IMR-90 (cell line): ENCODE data around the gene MYEOV. TPM values are rescaled to one million over a fixed set of nuclear protein-coding genes. Genes with fewer than 3 reads are reported as not detected.

Experiments used
- ATAC-seq: fragments of 200-7000 bp; cut with Tn5 transposase; 2 replicates; pipeline ENCODE4 v1.9.1; 2020; ENCODE audit warnings: low read depth, mild to moderate bottlenecking, moderate library complexity
- BruUV-seq: library from RNA; stranded (reverse); fragments of 400-500 nt; replicated peaks from 2 replicates; lab custom pipeline; 2021; lab: Mats Ljungman, UMichigan
- CTCF ChIA-PET: fragments of 300-600 bp; formaldehyde crosslinking; extraction: SDS; loops from one replicate; lab custom pipeline; 2021; ENCODE audit warnings: antibody characterized with exemption; lab: Yijun Ruan, JAX
- POLR2A ChIA-PET: fragments of 300-600 bp; sonication (Branson Sonifier 250); formaldehyde crosslinking; loops from one replicate; lab custom pipeline; 2022; ENCODE audit warnings: antibody characterized with exemption; ENCODE audit not compliant: unreplicated experiment; lab: Charles Lee
- DNase-seq: peaks from one replicate; pipeline ENCODE4 v3.0.0; 2013
- H2AFZ ChIP-seq: replicated peaks from 2 replicates; pipeline ENCODE3; 2013; ENCODE audit warnings: low read length, mild to moderate bottlenecking; ENCODE audit not compliant: poor library complexity
- H2AK5ac ChIP-seq: 2 replicates; pipeline ENCODE4 v1.6.1; 2013; ENCODE audit warnings: low read depth, low read length, inconsistent platforms
- H2AK9ac ChIP-seq: replicated peaks from 2 replicates; pipeline ENCODE3; 2013; ENCODE audit warnings: mild to moderate bottlenecking, low read depth, low read length, moderate library complexity; ENCODE audit not compliant: poor library complexity
- H2BK120ac ChIP-seq: 2 replicates; pipeline ENCODE4 v1.6.1; 2013; ENCODE audit warnings: low read depth, low read length, inconsistent platforms
- H2BK15ac ChIP-seq: 3 replicates; pipeline ENCODE4 v1.6.1; 2013; ENCODE audit warnings: low read depth, low read length, inconsistent platforms
- H2BK20ac ChIP-seq: 2 replicates; pipeline ENCODE4 v1.6.1; 2013; ENCODE audit warnings: low read depth, mild to moderate bottlenecking, inconsistent platforms, low read length, moderate library complexity
- H2BK5ac ChIP-seq: 2 replicates; pipeline ENCODE4 v1.6.1; 2013; ENCODE audit warnings: mild to moderate bottlenecking, low read depth, low read length, inconsistent platforms; ENCODE audit not compliant: poor library complexity, severe bottlenecking
- H3K14ac ChIP-seq: replicated peaks from 2 replicates; pipeline ENCODE4 v1.6.1; 2013; ENCODE audit warnings: low read depth, low read length, inconsistent platforms
- H3K18ac ChIP-seq: 2 replicates; pipeline ENCODE4 v1.6.1; 2013; ENCODE audit warnings: low read depth, low read length, control low read depth
- H3K23ac ChIP-seq: 2 replicates; pipeline ENCODE4 v1.6.1; 2013; ENCODE audit warnings: low read depth, low read length, inconsistent platforms
- H3K27ac ChIP-seq: 2 replicates; pipeline ENCODE4 v1.5.1; 2013; ENCODE audit warnings: mild to moderate bottlenecking, control low read depth, low read length; ENCODE audit not compliant: insufficient read depth
- H3K27me3 ChIP-seq: 2 replicates; pipeline ENCODE4 v1.6.1; 2013; ENCODE audit warnings: low read length; ENCODE audit not compliant: control insufficient read depth, insufficient read depth
- H3K36me3 ChIP-seq: 2 replicates; pipeline ENCODE4 v1.6.1; 2013; ENCODE audit warnings: low read length, mixed read lengths; ENCODE audit not compliant: control insufficient read depth, insufficient read depth
- H3K4ac ChIP-seq: 2 replicates; pipeline ENCODE4 v1.6.1; 2013; ENCODE audit warnings: low read depth, low read length, inconsistent platforms
- H3K4me1 ChIP-seq: 2 replicates; pipeline ENCODE4 v1.6.1; 2013; ENCODE audit warnings: low read length, mixed read lengths; ENCODE audit not compliant: control insufficient read depth, insufficient read depth
- H3K4me2 ChIP-seq: 2 replicates; pipeline ENCODE4 v1.6.1; 2013; ENCODE audit warnings: low read depth, mild to moderate bottlenecking, control low read depth, low read length, moderate library complexity
- H3K4me3 ChIP-seq: 2 replicates; pipeline ENCODE4 v1.5.1; 2013; ENCODE audit warnings: low read depth, mild to moderate bottlenecking, control low read depth, low read length, moderate library complexity; ENCODE audit not compliant: insufficient read depth
- H3K56ac ChIP-seq: 2 replicates; pipeline ENCODE4 v1.6.1; 2013; ENCODE audit warnings: low read length, inconsistent platforms; ENCODE audit not compliant: insufficient read depth; ENCODE audit errors: extremely low read depth
- H3K79me1 ChIP-seq, 2 experiments: 2 replicates each; pipeline ENCODE4 v1.6.1; 2013; ENCODE audit warnings: low read length in 2 of 2, inconsistent platforms in 1 of 2, low read depth in 1 of 2
- H3K9ac ChIP-seq: 2 replicates; pipeline ENCODE4 v1.6.1; 2013; ENCODE audit warnings: low read depth, low read length, control low read depth
- H3K9me1 ChIP-seq: 2 replicates; pipeline ENCODE4 v1.6.1; 2013; ENCODE audit warnings: low read length, inconsistent platforms; ENCODE audit not compliant: insufficient read depth
- H3K9me3 ChIP-seq: 2 replicates; pipeline ENCODE4 v1.6.1; 2013; ENCODE audit warnings: low read length; ENCODE audit not compliant: control insufficient read depth, insufficient read depth
- H4K20me1 ChIP-seq: 2 replicates; pipeline ENCODE4 v1.6.1; 2013; ENCODE audit warnings: low read length, inconsistent platforms; ENCODE audit not compliant: insufficient read depth
- H4K5ac ChIP-seq: 2 replicates; pipeline ENCODE4 v1.6.1; 2013; ENCODE audit warnings: mild to moderate bottlenecking, low read depth, low read length, control low read depth
- H4K8ac ChIP-seq, 2 experiments: 2 replicates each; pipeline ENCODE4 v1.6.1; 2013; ENCODE audit warnings: low read depth in 2 of 2, low read length in 2 of 2, control low read depth in 1 of 2, inconsistent platforms in 1 of 2
- H4K91ac ChIP-seq: 2 replicates; pipeline ENCODE4 v1.6.1; 2013; ENCODE audit warnings: low read depth, low read length, inconsistent platforms; ENCODE audit not compliant: insufficient read depth
- CEBPB ChIP-seq: IDR thresholded peaks from 2 replicates; pipeline ENCODE4 v1.6.1; 2012; ENCODE audit warnings: low read depth, low read length, improper control_type of control experiment
- FOS ChIP-seq: fragments of 150-350 bp; IDR thresholded peaks from 2 replicates; pipeline ENCODE4 v1.6.1; 2016; ENCODE audit warnings: low read depth, low read length
- MAFK ChIP-seq: IDR thresholded peaks from 2 replicates; pipeline ENCODE4 v1.6.1; 2012; ENCODE audit warnings: low read depth, low read length, improper control_type of control experiment
- RFX5 ChIP-seq: IDR thresholded peaks from 2 replicates; pipeline ENCODE4 v1.8.0; 2012; ENCODE audit warnings: low read depth, mild to moderate bottlenecking, low read length, moderate library complexity
- SMC3 ChIP-seq: fragments of 150-350 bp; IDR thresholded peaks from 2 replicates; pipeline ENCODE4 v1.6.1; 2016; ENCODE audit warnings: low read depth, mild to moderate bottlenecking, antibody characterized with exemption, low read length, moderate library complexity
- WGBS, 2 experiments: methylation state at CpG; one replicate each; pipeline versions ENCODE4 v1.1.5 to v1.1.7; 2013; ENCODE audit warnings: missing lambda C conversion rate in 2 of 2; ENCODE audit not compliant: insufficient read length in 1 of 2; ENCODE audit errors: extremely low coverage in 2 of 2; 5-methylcytosine and 5-hydroxymethylcytosine counted together
- dilution Hi-C: fragments of 300-500 bp; cut with HindIII; formaldehyde crosslinking; loops from one replicate; pipeline ENCODE4 v1.14.3; 2018; ENCODE audit warnings: low sequenced_read_pairs; ENCODE audit not compliant: unreplicated experiment
- in situ Hi-C: fragments of 300-500 bp; cut with MboI; formaldehyde crosslinking; loops from 3 replicates; pipeline ENCODE4 v1.14.3; 2019; ENCODE audit warnings: low sequenced_read_pairs, inconsistent platforms, mixed read lengths
- intact Hi-C: fragments of 100-400 bp; cut with micrococcal nuclease; formaldehyde crosslinking; loops from 2 replicates; pipeline ENCODE4 v1.10.0; 2022
- polyA plus RNA-seq, 3 experiments: library from polyadenylated mRNA; depleted of rRNA; stranded (reverse); fragments of >200 nt; gene quantifications; 2 replicates each; pipeline ENCODE4 v1.2.3, GENCODE V29; 2012; ENCODE audit warnings: low replicate concordance in 1 of 3
- total RNA-seq: library from RNA; depleted of rRNA; stranded (reverse); fragments of >200 nt; gene quantifications from 2 replicates; pipeline ENCODE4 v1.2.3, GENCODE V29; 2012

The MYEOV gene
- total and polyA plus RNA-seq, 2 of the 4 experiments (the other 2 are of a cell fraction): 5.8 to 6.8 TPM

GRCh38 chr11:69325446-69325845, 31.5 kb downstream of the MYEOV start:
- CTCF ChIA-PET: no interaction called here
- in situ Hi-C loops: no loop called here

More at GRCh38 chr11:69325446-69325845, 31.5 kb downstream of the MYEOV start:
- Histone ChIP-seq H3K36me3 (no peaks in the 10 kb centered on the region), H3K18ac (no peak overlapping the region), H2BK5ac (no peak overlapping the region), H3K4ac (peak overlapping the region; percentile 2; the same call in 1 of the 2 replicates), H3K27me3 (no peaks in the 10 kb centered on the region), H4K20me1 (no peaks in the 10 kb centered on the region), H2BK15ac (peak overlapping the region; percentile 37; the same call in 1 of the 3 replicates), H3K9ac (no peak overlapping the region), H3K79me1 (peaks cover 19 to 68% of the 10 kb centered on the region in 2 experiments), H2AK5ac (peak overlapping the region; percentile 85; the same call in 1 of the 2 replicates), H4K8ac (no peak overlapping the region; a peak in 1 of 4 replicates), H2AFZ (no peak overlapping the region), H2AK9ac (no peak overlapping the region), H3K27ac (no peak overlapping the region; the same call in 1 of the 2 replicates), H4K5ac (no peak overlapping the region), H3K4me2 (no peak overlapping the region), H3K4me3 (no peak overlapping the region), H3K14ac (peak overlapping the region; percentile 39; the same call in 1 of the 2 replicates), H3K56ac (no peak overlapping the region), H4K91ac (peak overlapping the region; percentile 27; the same call in 1 of the 2 replicates), H3K4me1 (peaks cover 19% of the 10 kb centered on the region), H3K23ac (no peak overlapping the region), H2BK120ac (peak overlapping the region; percentile 52), H2BK20ac (peak overlapping the region; percentile 40; the same call in 1 of the 2 replicates), H3K9me1 (peaks cover 23% of the 10 kb centered on the region), H3K9me3 (no peaks in the 10 kb centered on the region)
- 93% methylated on average over 3 of the region's 8 CpGs; no CpG with 5 or more reads in 1 of the 2 experiments for WGBS, 2 experiments
- POLR2A ChIA-PET: no interaction called here
- ATAC-seq (no peak), DNase-seq (no peak)
- TF ChIP-seq CEBPB (no peak), MAFK (no peak), RFX5 (no peak), FOS (no peak), SMC3 (no peak)
- dilution Hi-C loops: no loop called here
- intact Hi-C loops: no loop called here
- no TSS peak for BruUV-seq
